HEK293T (cell line): Measurements from ENCODE around the gene RPH3AL.
"Not testable (repeated sequence)": the region's sequence is repeated elsewhere in the genome, so short reads cannot be mapped to it uniquely, and the experiment has no call there.

Experiments
- CTCF ChIA-PET: fragments of 350-600 bp; formaldehyde crosslinking; extraction: SDS; loops from one replicate; lab custom pipeline; 2021; ENCODE audit warnings: antibody characterized with exemption, inconsistent platforms; lab: Yijun Ruan, JAX
- POLR2A ChIA-PET: fragments of 350-600 bp; formaldehyde crosslinking; extraction: SDS; loops from one replicate; lab custom pipeline; 2020; ENCODE audit warnings: antibody characterized with exemption, inconsistent platforms; lab: Yijun Ruan, JAX
- DNase-seq: peaks from one replicate; pipeline ENCODE4 v3.0.0; 2012; ENCODE audit warnings: mixed read lengths; ENCODE audit errors: extremely low spot score
- ARNT ChIP-seq: fragments of 450-650 bp; IDR thresholded peaks from 2 replicates; pipeline ENCODE4 v1.6.1; 2017; ENCODE audit warnings: mild to moderate bottlenecking
- BHLHE40 ChIP-seq: fragments of 450-650 bp; IDR thresholded peaks from 2 replicates; pipeline ENCODE4 v1.6.1; 2016; ENCODE audit warnings: mild to moderate bottlenecking, moderate library complexity, borderline replicate concordance
- CTBP1 ChIP-seq: fragments of 450-650 bp; IDR thresholded peaks from 2 replicates; pipeline ENCODE4 v1.6.1; 2016; ENCODE audit warnings: borderline replicate concordance
- ELF4 ChIP-seq: fragments of 450-650 bp; IDR thresholded peaks from 2 replicates; pipeline ENCODE4 v1.6.1; 2017; ENCODE audit warnings: antibody characterized with exemption
- FOXA1 ChIP-seq: fragments of 450-650 bp; IDR thresholded peaks from 2 replicates; pipeline ENCODE4 v1.6.1; 2016; ENCODE audit warnings: mild to moderate bottlenecking
- FOXK2 ChIP-seq: fragments of 450-650 bp; IDR thresholded peaks from 2 replicates; pipeline ENCODE4 v1.6.1; 2016; ENCODE audit warnings: mild to moderate bottlenecking
- FOXM1 ChIP-seq: fragments of 450-650 bp; IDR thresholded peaks from 2 replicates; pipeline ENCODE4 v1.6.1; 2017; ENCODE audit warnings: mild to moderate bottlenecking, borderline replicate concordance
- HDGF ChIP-seq: fragments of 450-650 bp; IDR thresholded peaks from 2 replicates; pipeline ENCODE4 v1.6.1; 2017; ENCODE audit warnings: antibody characterized with exemption, borderline replicate concordance
- L3MBTL2 ChIP-seq: fragments of 450-650 bp; conservative IDR thresholded peaks from 2 replicates; pipeline ENCODE4 v1.6.1; 2016; ENCODE audit warnings: mild to moderate bottlenecking
- LEF1 ChIP-seq: fragments of 450-650 bp; IDR thresholded peaks from 2 replicates; pipeline ENCODE4 v1.6.1; 2017; ENCODE audit warnings: mild to moderate bottlenecking, borderline replicate concordance
- NFRKB ChIP-seq: fragments of 450-650 bp; IDR thresholded peaks from 2 replicates; pipeline ENCODE4 v1.6.1; 2016; ENCODE audit warnings: mild to moderate bottlenecking, moderate library complexity
- SP1 ChIP-seq: fragments of 450-650 bp; IDR thresholded peaks from 2 replicates; pipeline ENCODE4 v1.6.1; 2017
- SUZ12 ChIP-seq: fragments of 450-650 bp; IDR thresholded peaks from 2 replicates; pipeline ENCODE4 v1.6.1; 2016; ENCODE audit warnings: mild to moderate bottlenecking
- TARDBP ChIP-seq: fragments of 450-650 bp; IDR thresholded peaks from 2 replicates; pipeline ENCODE4 v1.6.1; 2016
- ZNF384 ChIP-seq: fragments of 450-650 bp; IDR thresholded peaks from 2 replicates; pipeline ENCODE4 v1.6.1; 2016
- TF ChIP-seq, protein P1 (sequence below): fragments of 450-650 bp; IDR thresholded peaks from 2 replicates; pipeline ENCODE4 v1.6.1; 2016

The RPH3AL gene

DNA sequence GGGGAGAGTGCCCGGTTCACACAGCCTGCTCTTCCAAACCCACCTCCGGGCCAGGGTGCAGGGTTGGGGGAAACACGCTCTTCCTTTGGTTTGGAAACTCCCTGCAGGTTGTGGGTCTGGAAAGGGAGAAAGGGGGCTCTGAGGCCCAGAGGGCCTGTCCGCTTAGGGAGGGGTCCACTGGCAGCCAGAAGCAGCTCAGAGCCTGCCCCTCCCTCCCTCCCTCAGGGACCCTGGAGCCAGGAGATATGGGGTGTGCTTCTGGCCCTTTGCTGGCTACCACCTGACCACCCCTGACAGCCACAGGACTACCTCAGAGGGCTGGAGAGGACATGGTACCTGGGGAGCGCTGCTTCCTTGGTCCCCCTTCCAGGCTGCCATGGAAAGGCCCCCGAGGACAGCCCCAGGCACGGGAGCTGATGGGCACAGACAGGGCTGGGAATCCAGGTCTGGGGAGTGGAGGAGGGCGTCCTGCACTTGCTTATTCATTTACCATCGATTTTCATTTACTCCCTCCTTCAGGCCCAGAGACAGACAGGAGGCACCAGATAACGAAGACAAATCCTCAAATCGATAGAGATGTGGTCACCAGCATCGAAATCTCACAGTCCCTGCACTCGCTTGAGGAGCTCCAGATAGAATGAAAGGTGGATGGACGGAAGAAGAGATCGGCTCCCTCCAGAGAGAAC is 122.8 kb downstream of the RPH3AL start:
- ChIA-PET CTCF (no interaction called here), POLR2A (no interaction called here)

DNA sequence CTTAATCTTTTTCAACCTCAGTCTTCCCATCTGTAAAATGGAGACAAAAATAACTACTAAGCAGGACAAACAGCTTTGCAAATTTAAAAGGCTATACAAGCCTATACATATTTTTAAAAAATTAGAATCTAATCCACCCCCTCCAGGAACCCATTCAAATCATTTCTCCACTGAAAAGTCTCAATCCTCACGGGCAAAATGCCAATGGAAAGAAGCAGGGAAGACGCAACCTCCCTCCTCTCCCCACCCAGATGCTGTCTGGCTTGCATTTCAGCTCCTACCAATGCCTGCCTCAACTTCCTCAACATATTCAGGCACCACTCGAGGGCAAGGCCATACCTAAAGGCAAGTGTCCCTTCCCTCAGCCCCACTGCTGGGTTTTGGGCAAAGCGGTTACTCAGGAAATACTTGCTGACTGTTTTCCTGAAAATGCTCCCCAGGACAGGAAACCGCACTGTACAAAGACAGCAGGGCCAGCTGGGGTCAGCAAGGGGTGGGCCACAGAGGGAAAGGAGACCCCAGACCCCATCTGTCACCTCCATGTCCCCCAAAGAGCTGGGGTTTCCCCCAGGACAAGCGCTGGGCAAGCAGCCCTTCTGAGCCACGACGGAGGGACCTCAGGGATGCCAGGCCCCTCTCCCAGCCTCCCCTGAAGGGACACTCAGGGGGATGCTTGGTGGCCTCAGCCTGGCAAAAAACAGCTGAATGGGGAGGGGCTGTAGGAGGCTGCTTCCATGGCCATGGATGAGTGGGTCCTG is 123.5 kb downstream of the RPH3AL start:
- DNase-seq, result no peak
- ChIA-PET POLR2A (no interaction called here), CTCF (no interaction called here)
- TF ChIP-seq FOXM1, result no peak
- TF ChIP-seq ZNF384, result no peak
- TF ChIP-seq NFRKB, result no peak
- TF ChIP-seq, protein P1, sequence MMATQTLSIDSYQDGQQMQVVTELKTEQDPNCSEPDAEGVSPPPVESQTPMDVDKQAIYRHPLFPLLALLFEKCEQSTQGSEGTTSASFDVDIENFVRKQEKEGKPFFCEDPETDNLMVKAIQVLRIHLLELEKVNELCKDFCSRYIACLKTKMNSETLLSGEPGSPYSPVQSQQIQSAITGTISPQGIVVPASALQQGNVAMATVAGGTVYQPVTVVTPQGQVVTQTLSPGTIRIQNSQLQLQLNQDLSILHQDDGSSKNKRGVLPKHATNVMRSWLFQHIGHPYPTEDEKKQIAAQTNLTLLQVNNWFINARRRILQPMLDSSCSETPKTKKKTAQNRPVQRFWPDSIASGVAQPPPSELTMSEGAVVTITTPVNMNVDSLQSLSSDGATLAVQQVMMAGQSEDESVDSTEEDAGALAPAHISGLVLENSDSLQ, result no peak
- no peak for TF ChIP-seq FOXK2

More for the DNA sequence above, 122.8 kb downstream of the RPH3AL start:
- TF ChIP-seq ELF4 (no peak), BHLHE40 (no peak), ZNF384 (no peak), FOXA1 (no peak), NFRKB (no peak), FOXM1 (no peak), TARDBP (no peak), HDGF (no peak), SUZ12 (no peak), L3MBTL2 (no peak), LEF1 (no peak), CTBP1 (no peak), SP1 (no peak), FOXK2 (no peak)
- TF ChIP-seq, protein P1, result no peak
- no peak for DNase-seq

DNA sequence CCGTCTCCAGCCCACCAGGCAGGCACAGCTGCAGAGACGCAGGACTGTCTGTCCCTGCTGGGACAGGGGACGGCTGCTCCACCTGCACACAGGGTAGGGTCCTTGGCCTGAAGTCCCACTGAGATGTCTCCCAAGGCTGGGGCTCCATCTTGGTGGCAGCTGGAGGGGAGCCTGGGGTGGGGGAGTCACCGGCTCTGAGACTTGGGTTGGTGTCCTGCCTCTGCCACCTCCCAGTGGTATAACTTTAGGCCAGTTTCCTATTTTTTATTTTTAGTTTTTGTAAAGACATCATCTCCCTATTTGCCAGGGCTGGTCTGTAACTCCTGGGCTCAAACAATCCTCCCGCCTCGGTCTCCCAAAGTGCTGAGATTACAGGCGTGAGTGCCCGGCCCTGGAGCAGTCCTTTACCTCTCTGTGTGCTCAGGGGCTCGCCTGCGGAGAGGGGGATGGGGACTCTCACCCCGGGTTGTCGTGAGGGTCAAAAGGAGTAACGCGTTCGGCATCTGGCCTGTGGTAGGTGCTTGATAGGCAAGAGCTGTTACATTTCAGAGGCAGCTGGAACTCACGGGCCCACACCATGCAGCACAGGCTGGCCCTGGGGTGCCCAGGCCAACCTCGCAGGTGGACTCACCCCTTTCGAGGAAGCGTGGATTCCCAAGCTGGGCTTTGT is 124.5 kb downstream of the RPH3AL start:
- ChIA-PET CTCF (no interaction called here), POLR2A (no interaction called here)
- DNase-seq, result no peak
- TF ChIP-seq FOXK2 (no peak), SUZ12 (no peak), ARNT (no peak), FOXA1 (no peak), TARDBP (no peak), ZNF384 (no peak), LEF1 (no peak), CTBP1 (no peak), BHLHE40 (no peak)

DNA sequence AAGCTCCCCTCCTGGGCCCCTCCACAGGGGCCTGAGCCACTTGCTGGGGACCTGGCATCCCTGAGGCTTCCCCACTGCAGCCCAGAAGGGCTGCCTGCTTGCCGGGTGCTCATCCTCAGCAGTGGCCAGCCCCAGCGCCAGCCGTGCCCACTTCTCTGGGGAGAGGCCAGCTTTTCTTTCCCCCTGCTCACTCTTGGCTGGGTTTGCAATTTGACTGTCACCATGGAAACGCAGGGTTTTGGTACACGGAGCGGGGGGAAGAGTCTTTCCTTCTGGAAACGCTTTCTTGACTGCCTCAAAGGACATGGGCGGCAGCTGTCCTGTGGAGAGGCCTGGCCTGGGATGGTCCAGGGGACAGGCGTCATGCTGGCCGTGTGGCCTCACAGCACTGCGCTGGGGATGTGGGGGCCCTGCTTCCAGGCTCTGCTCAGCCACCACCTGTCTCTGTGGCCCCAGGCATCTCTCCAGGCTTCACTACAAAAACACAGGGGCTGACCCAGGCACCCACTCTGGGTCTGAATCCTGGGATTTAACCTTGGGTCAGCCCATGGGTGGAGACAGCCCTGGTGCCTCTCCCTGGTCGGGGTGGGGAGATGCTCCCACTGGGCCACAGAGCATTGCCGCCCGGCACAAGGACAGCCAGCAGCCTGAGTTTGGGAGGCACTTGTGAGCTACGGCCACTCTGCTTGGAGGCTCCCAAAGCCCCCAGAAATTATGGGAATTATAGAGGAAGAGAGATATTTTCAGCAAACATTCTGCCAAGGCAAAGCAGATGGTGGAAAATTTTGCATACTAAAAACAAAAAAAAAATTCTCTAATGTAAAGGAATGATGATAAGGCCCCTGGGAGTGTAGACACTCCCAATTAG is 125.3 kb downstream of the RPH3AL start:
- DNase-seq, result no peak
- ChIA-PET CTCF (no interaction called here), POLR2A (no interaction called here)
- TF ChIP-seq FOXM1, result no peak

DNA sequence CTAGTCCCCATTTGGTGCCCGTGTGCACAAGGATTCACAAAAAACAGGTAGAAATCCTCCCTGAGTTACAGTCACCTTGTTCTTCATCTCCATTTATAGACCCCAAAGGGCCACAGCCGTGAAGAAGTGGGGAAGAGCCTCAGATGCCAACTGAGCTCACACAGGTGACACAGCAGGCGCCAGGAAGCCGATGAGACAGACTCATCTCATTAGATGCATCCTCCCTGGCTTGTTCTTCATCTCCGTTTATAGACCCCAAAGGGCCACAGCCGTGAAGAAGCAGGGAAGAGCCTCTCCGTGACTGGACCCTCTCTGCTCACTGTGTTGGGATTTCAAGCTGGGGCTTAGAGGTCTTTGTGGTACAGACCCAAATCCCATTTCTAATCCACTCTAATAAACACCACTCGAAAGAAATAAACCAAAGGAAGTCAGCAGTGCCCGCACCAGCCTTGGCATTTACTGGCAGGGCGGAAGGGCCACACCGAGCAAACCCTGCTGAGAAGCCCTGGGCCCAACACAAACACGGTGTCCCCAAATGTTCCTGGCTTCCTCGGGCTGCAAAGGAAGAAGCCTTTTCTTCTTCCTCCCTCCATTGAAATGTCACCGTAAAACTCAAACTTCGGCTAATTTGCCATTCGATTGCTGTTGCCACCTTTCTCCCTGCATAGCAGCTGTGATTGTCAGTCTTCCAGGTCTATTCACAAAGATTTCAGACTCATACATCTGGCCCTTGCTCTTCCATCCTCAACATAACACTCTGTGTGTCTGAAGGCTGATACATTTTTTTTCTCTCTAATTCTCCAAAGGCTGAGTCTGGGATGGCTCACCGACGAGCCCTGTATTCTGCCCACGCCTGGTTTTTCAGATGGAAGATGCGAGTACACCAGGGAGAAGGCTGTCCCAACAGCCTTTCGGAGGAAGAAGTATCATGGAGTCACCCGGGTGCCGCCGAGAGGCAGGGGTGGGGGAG is 126.2 kb downstream of the RPH3AL start:
- POLR2A ChIA-PET, result no interaction called here
- no peak for DNase-seq
- TF ChIP-seq FOXM1, result no peak
- CTCF ChIA-PET, result no interaction called here

DNA sequence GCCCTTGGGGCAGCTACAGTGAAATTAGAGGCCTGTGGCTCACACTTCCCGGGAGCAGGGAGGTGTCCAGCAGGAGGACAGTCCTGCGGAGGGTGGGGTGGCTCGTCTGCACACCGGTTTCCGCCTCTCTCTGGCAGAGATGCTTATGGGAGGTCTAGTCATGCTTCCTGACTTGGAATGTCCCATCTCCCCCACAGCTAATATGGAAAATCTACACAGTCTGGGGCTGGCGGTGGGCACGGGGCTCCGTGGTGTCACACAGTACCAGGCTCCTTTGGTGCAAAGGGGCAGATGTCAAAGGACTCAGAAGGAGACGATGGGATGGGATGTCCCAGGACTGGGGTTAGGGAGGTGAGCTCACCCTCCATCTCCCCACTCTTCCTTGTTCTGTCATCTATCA is 127.1 kb downstream of the RPH3AL start:
- ChIA-PET CTCF (no interaction called here), POLR2A (no interaction called here)
- TF ChIP-seq FOXM1 (no peak), L3MBTL2 (no peak), LEF1 (no peak), HDGF (no peak), ELF4 (no peak), FOXK2 (no peak), CTBP1 (no peak), BHLHE40 (no peak), ARNT (no peak), SUZ12 (no peak), ZNF384 (no peak), TARDBP (no peak), SP1 (no peak), FOXA1 (no peak)
- TF ChIP-seq, protein P1, result no peak
- no peak for DNase-seq

DNA sequence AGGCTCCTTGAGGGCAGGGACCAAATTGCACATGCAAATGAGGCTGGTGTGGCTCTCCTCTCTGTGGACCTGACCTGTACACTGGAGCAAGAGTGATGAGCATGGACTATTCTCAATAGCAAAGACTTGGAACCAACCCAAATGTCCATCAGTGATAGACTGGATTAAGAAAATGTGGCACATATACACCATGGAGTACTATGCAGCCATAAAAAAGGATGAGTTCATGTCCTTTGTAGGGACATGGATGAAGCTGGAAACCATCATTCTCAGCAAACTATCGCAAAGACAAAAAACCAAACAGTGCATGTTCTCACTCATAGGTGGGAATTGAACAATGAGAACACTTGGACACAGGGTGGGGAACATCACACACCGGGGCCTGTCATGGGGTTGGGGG is 128.0 kb downstream of the RPH3AL start:
- POLR2A ChIA-PET, CTCF ChIA-PET, DNase-seq: not testable (repeated sequence)
